Fibroblast of lung (primary cell): ENCODE results near the gene VAMP4. TPM values are rescaled to one million over a fixed set of nuclear protein-coding genes. Genes with fewer than 3 reads are reported as not detected.
A peak's percentile ranks its signal among the peaks of the same experiment; 100 is the strongest.

Experiments
- DNase-seq, 2 donors: peaks; one replicate each; pipeline versions ENCODE4 v3.0.0 to v3.0.0-alpha.2; 2010; ENCODE audit warnings: low read depth in 2 of 2
- H2AFZ ChIP-seq: 2 replicates; pipeline ENCODE4 v1.5.1; 2012; ENCODE audit warnings: low read length, control low read depth, inconsistent platforms
- H3K27ac ChIP-seq: 2 replicates; pipeline ENCODE4 v1.5.1; 2011; ENCODE audit warnings: low read length, control low read depth; ENCODE audit not compliant: insufficient read depth
- H3K27me3 ChIP-seq: 2 replicates; pipeline ENCODE4 v1.5.1; 2011; ENCODE audit warnings: mild to moderate bottlenecking, low read length; ENCODE audit not compliant: control insufficient read depth, insufficient read depth
- H3K36me3 ChIP-seq: 2 replicates; pipeline ENCODE4 v1.5.1; 2011; ENCODE audit warnings: low read length; ENCODE audit not compliant: control insufficient read depth, insufficient read depth
- H3K4me1 ChIP-seq: 2 replicates; pipeline ENCODE4 v1.5.1; 2011; ENCODE audit warnings: low read length; ENCODE audit not compliant: control insufficient read depth, insufficient read depth; ENCODE audit errors: extremely low read depth
- H3K4me2 ChIP-seq: 2 replicates; pipeline ENCODE4 v1.5.1; 2011; ENCODE audit warnings: low read length, control low read depth; ENCODE audit not compliant: insufficient read depth; ENCODE audit errors: extremely low read depth
- H3K4me3 ChIP-seq, 4 experiments: fragments of 200-600 bp in 1 of 4; sonication (generic) in 1 of 4; replicated peaks in 1 of 4; 2 replicates each; pipeline ENCODE4 v1.5.1; 2011 to 2016; ENCODE audit warnings: low read length in 4 of 4, low read depth in 3 of 4, mild to moderate bottlenecking in 3 of 4, control low read depth in 2 of 4, inconsistent platforms in 1 of 4, mixed read lengths in 1 of 4; ENCODE audit not compliant: insufficient read depth in 1 of 4; ENCODE audit errors: control extremely low read depth in 1 of 4
- H3K79me2 ChIP-seq: 2 replicates; pipeline ENCODE4 v1.5.1; 2012; ENCODE audit warnings: mild to moderate bottlenecking, low read length, inconsistent platforms; ENCODE audit not compliant: control insufficient read depth, insufficient read depth
- H3K9ac ChIP-seq: 2 replicates; pipeline ENCODE4 v1.5.1; 2011; ENCODE audit warnings: mild to moderate bottlenecking, low read length, control low read depth; ENCODE audit not compliant: insufficient read depth
- H3K9me3 ChIP-seq: 2 replicates; pipeline ENCODE4 v1.5.1; 2012; ENCODE audit warnings: low read depth, low read length; ENCODE audit not compliant: control insufficient read depth, insufficient read depth
- H4K20me1 ChIP-seq: 2 replicates; pipeline ENCODE4 v1.5.1; 2011; ENCODE audit warnings: low read length; ENCODE audit not compliant: control insufficient read depth, insufficient read depth; ENCODE audit errors: extremely low read depth
- CTCF ChIP-seq, 2 donors: IDR thresholded peaks in 1 of 2; conservative IDR thresholded peaks in 1 of 2; 1 replicate in 1 of 2; 2 replicates in 1 of 2; pipeline ENCODE4 v1.5.1; 2011 to 2012; ENCODE audit warnings: low read length in 2 of 2, control low read depth in 1 of 2, inconsistent platforms in 1 of 2, low read depth in 1 of 2, mild to moderate bottlenecking in 1 of 2
- EZH2 ChIP-seq: IDR thresholded peaks from 2 replicates; pipeline ENCODE4 v1.5.1; 2012; ENCODE audit warnings: low read length, control low read depth, mild to moderate bottlenecking; ENCODE audit errors: missing control alignments
- polyA plus RNA-seq, 2 donors: library from polyadenylated mRNA; depleted of rRNA in 1 of 2; stranded (reverse) in 1 of 2; unstranded in 1 of 2; fragments of >200 nt; gene quantifications; 2 replicates each; pipeline ENCODE4 v1.2.1, GENCODE V29; 2011 to 2012; ENCODE audit warnings: missing spikeins in 1 of 2
- total RNA-seq: library from RNA; depleted of rRNA; stranded (reverse); fragments of >200 nt; gene quantifications from 2 replicates; pipeline ENCODE4 v1.2.1, GENCODE V29; 2014

VAMP4 gene
- total and polyA plus RNA-seq, 2 donors (not counting 1 experiment from before 2014, with no cell fraction given), result 29.0 to 32.9 TPM

DNA sequence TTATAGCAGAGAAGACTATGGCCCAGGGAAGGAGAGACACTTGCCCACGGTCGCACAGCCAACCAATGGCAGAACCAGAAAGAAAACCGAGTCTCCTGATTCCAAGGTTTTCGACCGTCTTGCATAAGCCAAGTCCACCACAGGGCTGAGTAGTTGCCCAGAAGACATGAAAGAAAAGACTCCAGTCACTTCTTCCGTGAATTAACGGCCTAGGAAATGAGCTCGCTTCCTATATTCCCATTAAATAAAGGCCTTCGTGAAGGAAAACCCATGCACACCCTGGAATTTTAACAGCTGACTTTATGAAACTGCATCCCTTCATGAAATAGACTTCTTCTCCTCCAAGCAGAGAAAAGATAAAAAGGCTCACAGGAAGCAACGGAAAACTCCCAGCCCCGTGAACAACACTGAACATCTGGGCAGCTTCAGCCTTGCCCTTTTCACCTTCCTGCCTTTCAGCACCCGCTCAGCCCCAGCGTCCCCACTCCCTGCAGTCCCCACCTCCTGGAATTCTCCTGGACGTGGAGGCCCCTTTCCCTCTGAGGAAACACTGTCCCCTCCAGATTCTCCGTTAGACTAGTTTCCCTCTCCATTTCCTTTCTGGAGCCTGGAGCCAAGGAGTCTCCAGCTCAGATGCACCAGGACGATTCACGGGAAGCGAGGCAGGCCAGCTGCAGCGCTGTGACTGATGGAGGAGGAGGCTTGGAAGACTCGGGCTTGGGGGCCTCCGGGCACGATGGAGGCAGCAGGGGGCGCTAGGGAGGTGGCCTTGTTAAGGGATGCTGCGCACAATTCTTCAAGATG lies 86.7 kb downstream of the VAMP4 start:
- DNase-seq, result peak; percentile 38 to 66
- H2AFZ ChIP-seq, result peak overlapping the region; percentile 81
- peak overlapping the region in 1 of 4 experiments; percentile 2 for H3K4me3 ChIP-seq

GRCh38 chr1:171654201-171654941 lies 87.5 kb downstream of the VAMP4 start:
- Histone ChIP-seq H3K79me2 (no peaks in the 10 kb centered on the region), H3K4me2 (peak overlapping the region; percentile 8), H3K27ac (no peak overlapping the region), H3K4me3 (no peak overlapping the region), H2AFZ (peak overlapping the region; percentile 81), H3K9me3 (no peaks in the 10 kb centered on the region), H3K36me3 (no peaks in the 10 kb centered on the region), H3K27me3 (no peaks in the 10 kb centered on the region), H4K20me1 (no peaks in the 10 kb centered on the region), H3K4me1 (peaks cover 13% of the 10 kb centered on the region), H3K9ac (no peak overlapping the region)
- TF ChIP-seq CTCF (conservative IDR thresholded peaks at IDR 0.05 in 1 of 2, IDR thresholded peaks at IDR 0.05 in 1 of 2; ENCODE audit: low read depth in 1 of 2, low read length in 2 of 2) (no peak), EZH2 (no peak)
- DNase-seq, result peak; percentile 3 to 75

More for the DNA sequence above, 86.7 kb downstream of the VAMP4 start:
- H3K27ac ChIP-seq, result peak overlapping the region; percentile 46
- H3K27me3 ChIP-seq, result no peaks in the 10 kb centered on the region
- H3K9ac ChIP-seq, result no peak overlapping the region
- no peaks in the 10 kb centered on the region for H3K79me2 ChIP-seq
- peak overlapping the region; percentile 82 for H3K4me2 ChIP-seq
- H4K20me1 ChIP-seq, result no peaks in the 10 kb centered on the region
- TF ChIP-seq EZH2, result no peak
- peak; percentile 72 to 78 for TF ChIP-seq CTCF (conservative IDR thresholded peaks at IDR 0.05 in 1 of 2, IDR thresholded peaks at IDR 0.05 in 1 of 2; ENCODE audit: low read depth in 1 of 2, low read length in 2 of 2)
- H3K9me3 ChIP-seq, result no peaks in the 10 kb centered on the region
- no peaks in the 10 kb centered on the region for H3K36me3 ChIP-seq
- peaks cover 13% of the 10 kb centered on the region for H3K4me1 ChIP-seq

- no peaks in the 10 kb centered on the region for H3K79me2 ChIP-seq
- no peak overlapping the region for H3K4me3 ChIP-seq
- TF ChIP-seq CTCF (conservative IDR thresholded peaks at IDR 0.05 in 1 of 2, IDR thresholded peaks at IDR 0.05 in 1 of 2; ENCODE audit: low read depth in 1 of 2, low read length in 2 of 2) (no peak), EZH2 (no peak)
- H3K4me1 ChIP-seq, result peaks cover 13% of the 10 kb centered on the region
- no peak for DNase-seq
- no peaks in the 10 kb centered on the region for H3K36me3 ChIP-seq
- no peak overlapping the region for H3K9ac ChIP-seq
- H3K9me3 ChIP-seq, result no peaks in the 10 kb centered on the region
- no peak overlapping the region for H3K27ac ChIP-seq
- H3K27me3 ChIP-seq, result no peaks in the 10 kb centered on the region
- peak overlapping the region; percentile 1 for H2AFZ ChIP-seq
- peak overlapping the region; percentile 8 for H3K4me2 ChIP-seq
- no peaks in the 10 kb centered on the region for H4K20me1 ChIP-seq
Measured at GRCh38 chr1:171653796-171654195, 88.1 kb downstream of the VAMP4 start.
